CD4-positive, alpha-beta T cell treated with Interleukin-4 for 4 hours (primary cell): ENCODE results near the gene CD68.
A peak's percentile ranks its signal among the peaks of the same experiment; 100 is the strongest.
"Not testable (repeated sequence)": the region's sequence is repeated elsewhere in the genome, so short reads cannot be mapped to it uniquely, and the experiment has no call there.

Experiments
- DNase-seq: peaks from one replicate; pipeline ENCODE4 v3.0.0-alpha.2; 2020

Gene CD68

DNA sequence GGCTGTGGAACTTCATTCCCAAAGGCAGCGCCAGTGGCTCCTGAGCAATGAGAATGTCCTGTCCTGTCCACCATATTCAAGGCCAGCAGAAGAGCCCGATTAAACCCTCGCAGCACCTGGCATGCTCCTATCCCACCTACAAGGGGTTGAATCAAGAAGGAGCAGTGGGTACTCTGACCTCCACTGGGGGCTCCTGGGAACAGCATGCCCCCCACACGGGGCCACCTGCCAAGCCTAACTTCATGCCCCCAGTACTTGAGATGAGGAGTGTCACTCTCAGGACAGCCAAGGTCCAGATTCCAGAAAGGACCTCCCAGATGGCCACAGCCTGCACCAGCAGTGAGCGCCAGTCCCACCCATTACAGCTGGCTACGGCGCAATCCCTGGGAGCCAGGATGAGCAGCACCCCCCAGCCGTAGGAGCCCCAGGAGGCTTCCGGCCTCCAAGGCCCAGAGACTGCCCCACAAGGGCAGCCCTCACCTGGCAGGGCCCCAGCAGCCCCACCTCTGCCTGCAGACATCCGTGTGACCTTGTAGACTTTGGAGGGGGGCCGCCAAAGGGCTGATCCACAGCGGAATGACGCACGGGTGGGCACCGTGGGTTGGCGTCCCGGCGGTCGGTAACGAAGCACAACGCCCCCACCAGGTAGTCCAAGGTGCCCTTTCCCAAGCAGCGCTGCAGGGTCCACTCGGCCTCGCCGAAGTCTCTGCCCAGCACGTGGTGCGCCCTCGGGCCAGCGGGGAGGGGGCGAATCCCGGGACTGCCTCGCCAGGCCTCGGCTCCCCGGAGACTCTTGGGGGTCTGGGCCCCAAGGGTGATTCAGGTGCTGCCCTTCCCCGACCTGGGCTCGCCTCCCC is 3.2 kb downstream of the CD68 start:
- no peak for DNase-seq

DNA sequence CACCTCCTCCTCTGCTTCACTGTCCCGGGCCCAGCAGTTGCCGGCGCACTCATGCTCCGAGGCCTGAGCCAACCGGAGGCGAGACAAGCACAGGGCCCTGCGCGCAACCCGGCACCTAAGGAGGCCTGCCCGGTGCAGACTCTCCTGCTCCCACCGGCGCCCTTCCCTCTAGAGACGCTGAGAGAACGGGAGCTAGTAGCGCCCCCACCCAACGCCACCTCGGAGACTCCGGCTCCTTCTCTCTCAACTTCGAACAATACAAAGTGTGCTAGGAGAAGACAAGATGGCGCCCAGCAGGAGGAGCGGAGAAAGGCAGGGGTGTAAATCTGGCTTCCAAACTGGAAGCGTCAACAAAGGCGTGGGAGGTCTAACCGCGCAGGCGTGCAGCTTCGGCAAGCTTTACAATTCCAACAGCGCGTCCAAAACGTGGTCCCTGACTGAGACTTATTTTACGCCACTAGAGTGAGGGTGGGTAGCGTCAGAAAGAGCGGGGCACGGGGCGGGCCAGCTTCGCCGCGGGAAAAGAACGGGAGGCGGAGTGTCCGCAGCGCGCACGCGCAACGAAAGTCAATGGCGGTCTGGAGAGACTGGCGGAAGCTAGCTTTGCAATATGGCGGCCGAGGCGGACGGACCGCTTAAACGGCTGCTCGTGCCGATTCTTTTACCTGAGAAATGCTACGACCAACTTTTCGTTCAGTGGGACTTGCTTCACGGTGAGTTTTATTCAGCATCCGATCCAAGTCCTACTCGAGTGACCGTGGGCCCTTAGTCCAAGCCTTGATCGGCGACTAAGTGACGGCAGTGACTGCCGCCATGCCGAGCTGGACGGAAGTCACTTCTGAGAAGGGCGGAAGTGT is 4.0 kb downstream of the CD68 start, which contains the start of gene MPDU1:
TSS of gene MPDU1 (plus strand) at position 600 of the 857 bp plus-strand sequence. CDS start at position 611, 11 bp downstream.
- peak; percentile 96 for DNase-seq

DNA sequence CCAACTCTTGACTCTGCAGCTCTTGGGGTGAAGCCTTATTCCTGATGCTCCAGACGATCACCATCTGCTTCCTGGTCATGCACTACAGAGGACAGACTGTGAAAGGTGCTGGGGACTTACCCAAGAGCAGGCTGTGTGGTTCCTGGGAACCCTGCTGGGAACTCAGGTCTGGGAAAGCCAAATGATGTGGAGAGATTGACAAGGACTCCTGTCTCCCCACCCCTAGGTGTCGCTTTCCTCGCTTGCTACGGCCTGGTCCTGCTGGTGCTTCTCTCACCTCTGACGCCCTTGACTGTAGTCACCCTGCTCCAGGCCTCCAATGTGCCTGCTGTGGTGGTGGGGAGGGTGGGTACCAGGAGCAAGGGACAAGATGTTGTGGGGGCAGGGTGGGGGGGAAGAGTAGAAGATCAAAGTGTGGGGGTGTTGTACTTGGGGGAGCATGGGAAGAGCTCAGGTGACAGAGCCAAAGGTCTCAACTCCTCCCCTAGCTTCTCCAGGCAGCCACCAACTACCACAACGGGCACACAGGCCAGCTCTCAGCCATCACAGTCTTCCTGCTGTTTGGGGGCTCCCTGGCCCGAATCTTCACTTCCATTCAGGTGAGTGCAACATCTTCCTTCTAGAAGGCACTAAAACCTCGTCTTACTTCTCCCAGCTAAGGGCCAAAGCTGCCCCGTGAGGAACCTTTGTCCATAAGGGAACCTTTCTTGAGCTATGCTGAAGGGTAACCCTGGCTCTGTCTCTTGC is 7.4 kb downstream of the CD68 start:
- DNase-seq, result no peak

DNA sequence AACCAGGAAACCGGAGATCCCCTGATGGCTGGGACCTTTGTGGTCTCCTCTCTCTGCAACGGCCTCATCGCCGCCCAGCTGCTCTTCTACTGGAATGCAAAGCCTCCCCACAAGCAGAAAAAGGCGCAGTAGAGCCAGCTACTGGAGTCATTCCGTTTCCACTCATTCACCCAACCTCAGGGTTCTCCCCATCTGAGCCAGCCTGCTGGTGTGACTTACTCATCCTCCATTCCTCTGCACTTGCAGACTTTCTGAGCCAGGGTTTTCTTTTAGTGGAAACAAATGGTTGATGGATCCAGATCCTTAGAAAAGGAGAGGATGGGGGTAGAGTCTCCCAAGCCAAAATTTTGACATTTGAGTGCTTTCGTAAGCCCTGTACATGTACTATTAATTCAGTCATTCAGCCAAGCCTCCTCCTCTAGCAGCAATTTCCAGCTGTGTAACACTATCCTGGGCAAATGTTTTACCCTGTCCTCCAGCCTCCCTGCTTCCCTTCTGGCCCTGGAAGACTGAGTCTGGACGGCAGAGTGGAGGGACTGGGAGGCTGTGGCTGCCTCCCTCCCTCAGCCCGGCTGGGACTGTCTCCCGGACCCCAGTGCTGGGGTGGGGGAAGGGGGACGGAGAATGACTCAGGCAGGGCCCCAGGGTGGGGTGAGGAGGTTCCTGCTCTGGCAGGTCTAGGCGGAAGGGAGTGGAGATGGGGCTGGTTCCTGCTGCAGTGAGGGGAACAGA is 8.1 kb downstream of the CD68 start:
- DNase-seq, result no peak

DNA sequence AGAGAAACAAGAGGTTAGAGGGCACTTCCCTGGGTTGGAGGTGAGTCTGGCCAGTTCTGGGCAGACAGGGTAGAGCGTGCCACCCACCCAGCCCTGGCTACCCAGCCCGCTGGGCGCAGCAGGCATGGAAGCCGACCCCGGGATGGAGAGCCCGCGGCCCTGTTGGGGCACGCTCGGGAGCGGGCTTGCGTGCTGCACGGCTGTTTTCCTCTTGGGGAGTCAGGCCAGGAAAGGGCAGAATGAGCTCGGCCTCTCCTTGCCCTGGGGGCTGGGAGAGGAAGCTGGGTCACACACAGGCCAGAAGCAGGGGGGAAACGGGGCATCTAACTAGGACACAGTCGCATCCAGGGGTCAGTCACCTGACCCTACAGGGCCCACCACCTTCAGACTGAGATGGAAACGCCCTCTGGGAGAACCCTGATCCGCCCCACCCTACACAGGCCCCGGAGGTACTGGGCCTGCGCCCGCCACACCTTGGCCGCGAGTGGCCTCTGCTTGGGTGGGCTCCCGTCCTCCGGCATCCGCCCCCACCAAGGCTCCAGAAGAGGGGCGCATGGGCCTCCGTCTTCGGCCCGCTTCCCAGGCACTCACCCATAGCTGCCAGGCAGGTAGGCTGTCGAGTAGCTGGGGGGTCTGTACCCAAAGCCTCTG is 9.2 kb downstream of the CD68 start:
- no peak for DNase-seq

DNA sequence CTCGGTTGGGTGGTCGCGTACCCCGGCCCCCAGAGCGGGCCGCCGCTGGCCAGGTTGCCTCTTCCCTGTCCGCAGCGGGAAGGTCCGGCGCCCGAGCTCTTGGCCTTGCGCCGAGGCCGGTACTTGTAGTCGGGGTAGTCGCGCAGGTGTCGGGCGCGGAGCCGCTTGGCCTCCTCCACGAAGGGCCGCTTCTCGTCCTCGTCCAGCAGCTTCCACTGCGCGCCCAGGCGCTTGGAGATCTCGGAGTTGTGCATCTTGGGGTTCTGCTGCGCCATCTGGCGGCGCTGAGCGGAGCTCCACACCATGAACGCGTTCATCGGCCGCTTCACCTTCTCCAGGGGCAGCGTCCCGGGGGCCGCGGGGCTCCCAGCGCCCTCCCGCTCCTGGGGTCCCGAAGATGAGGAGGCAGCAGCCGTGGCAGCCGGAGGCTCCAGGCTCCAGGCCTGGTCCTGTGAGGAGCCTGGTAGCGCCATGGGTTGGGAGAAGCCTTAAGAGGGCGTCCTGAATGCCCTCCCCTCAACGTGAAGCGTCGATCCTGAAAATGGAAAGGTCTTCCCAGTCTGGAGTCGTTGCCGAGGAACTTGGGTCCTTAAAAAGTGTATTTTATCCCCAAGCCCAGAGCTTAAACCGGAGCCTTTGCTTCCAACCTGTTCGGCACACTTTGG is 9.9 kb downstream of the CD68 start:
- DNase-seq, result peak; percentile 59

DNA sequence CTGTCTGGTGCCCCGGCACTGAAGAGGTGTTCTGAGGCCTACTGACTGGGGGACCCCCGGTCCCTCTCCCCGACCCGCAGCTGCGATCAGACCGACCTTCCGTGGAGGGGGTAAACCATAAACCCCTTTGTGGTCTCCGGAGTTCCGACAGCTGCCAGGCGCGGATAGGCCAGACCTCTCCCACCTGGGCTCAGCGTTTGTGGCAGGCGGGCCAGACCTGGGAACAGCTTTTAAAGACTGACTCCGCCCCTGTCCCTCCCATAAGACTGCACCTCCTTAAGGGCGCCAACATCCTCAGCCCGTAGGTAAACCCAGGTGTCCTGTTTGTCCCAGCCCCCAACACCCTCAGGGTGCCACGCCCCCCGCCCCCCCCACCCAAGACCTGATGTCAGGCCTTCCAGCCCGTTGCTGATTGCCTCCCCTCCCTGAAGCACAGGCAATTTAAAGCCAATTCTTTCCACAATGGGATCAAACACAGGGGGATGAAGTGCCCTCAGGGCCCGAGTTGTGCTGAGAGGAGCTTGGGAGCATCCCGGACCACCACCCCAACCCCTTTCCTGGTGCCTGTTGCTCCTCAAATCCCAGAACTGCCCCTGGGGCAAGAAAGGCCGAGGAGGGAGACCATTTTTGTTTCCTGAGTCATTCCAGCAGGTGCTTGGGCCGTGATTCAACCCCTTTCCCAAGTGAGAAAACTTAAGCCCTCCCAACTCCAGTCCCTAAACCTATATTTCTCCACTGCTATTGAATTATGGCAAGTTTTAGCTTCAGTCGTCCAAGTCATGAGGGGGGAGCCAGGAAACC is 10.7 kb downstream of the CD68 start, which contains the start of gene SOX15:
TSS of gene SOX15 (minus strand) at position 204 of the 801 bp plus-strand sequence. CDS start 418 bp downstream, outside the sequence.
- DNase-seq, result no peak

DNA sequence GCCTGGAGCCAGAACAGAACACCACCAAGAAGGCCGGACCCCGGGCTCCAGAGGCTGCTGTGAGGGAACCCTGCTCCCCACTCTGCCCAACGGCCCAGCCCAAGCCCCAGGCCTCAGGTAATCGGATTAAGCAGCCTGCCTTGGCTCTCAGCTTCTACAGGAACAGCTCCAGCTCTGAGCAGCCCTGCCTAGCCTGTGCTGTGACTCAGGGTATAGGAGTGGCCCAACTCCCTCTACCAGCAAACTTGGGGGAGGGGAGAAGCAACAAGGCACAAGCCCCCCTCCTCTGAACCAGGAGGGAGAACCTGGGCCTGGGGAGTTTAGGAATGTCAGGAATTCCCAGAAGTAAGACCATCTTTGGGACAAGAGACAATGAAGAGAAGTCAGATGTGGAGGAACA is 11.3 kb downstream of the CD68 start:
- no peak for DNase-seq

DNA sequence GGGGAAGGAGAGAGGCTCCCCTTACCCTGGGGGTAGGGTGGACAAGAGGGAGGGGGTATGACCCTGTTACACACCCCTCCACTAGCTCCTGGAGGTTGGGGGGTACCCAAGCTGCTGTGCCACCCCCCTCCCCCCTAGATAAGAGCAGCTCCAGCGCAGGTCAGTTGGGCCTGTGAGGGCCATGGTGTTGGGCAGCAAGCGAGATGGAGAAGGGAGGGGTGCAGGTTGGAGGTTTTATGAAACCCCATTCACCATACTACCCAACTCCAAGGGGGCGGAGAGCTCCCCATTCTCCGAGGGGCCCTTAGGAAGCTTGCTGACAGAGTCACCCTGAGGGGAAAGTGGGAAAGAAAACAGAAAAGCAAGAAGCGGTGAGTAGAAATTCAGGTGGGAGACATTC is 12.2 kb downstream of the CD68 start:
- no peak for DNase-seq

DNA sequence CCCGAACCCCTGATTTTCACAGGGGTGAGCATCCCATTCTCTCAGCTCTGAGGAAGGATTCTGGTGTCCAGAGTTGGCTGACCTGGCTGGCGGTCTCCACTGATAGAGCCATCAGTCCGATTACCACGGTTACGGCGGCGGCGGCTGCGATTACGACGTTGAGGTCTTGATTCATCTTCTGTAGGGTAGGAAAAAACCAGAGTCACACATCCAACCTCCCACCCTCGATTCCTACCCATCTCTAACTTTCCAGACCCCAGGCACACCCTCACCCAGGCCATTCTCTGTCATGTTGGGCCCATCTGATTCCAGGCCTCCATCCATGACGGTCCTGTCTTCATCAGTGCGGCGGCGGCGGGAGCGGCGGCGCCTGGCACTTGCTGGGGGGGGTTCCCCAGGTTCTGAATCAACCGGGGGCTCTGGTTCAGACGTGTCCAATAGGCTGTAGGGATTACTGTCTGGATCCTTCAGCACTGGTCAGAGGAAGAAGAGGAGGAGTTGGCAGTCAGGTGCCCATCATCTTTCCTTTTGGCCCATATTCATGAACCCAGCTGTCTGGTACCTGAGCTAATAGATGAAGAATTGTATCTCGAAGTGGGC is 13.1 kb downstream of the CD68 start:
- no peak for DNase-seq

DNA sequence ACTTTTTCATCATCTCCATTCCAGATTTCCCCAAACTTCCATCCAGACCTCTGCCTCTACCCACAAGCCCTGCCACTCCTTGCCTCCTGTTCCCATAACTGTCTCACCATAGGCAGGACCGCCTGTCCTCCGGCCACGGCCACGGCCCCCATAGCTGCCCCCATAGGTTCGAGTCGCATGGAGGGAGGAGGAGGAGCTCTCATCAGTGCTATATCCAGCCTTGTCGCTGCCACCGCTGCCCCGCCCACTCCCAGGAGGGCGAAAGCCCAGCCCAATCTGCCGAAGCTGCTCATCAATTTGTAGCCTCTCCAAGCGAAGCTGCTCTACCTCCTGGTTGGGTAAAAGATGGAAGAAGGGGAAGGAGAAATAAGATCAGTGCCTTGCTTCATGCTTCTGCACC is 13.9 kb downstream of the CD68 start:
- no peak for DNase-seq

DNA sequence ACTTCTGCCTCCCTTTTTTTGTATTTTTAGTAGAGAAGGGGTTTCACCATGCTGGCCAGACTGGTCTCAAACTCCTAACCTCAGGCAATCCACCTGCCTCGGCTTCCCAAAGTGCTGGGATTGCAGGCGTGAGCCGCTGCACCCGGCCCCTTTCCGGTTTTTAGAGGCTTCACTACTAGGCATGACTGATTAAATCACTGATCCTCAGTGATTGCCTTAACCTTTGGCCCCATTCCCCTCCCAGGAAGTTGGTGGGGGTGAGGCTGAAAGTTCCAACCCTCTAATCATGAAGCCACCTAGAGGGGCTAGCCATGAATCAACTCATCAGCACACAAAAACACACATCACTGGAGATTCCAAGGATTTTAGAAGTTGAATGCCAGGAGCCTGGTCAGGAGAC is 18.1 kb downstream of the CD68 start:
- not testable (repeated sequence) for DNase-seq

DNA sequence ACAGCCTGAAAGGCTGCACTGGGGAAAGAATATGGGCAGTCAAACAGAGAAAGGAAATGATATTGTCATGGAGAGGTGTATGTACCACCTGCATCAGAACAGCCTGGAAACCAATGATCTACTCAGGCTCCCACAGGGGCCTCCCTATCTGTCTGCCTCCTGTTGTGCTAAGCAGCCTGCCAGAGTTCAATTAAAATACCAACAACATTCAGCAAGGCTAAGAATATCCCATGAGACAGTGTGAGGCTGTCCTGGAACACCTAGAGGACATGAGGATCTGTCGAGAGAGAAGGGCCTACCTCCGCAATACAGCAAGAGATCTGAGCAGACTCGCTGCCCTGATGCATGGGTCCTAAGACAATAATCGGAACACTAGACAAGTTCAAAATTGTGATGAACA is 26.8 kb downstream of the CD68 start:
- no peak for DNase-seq

DNA sequence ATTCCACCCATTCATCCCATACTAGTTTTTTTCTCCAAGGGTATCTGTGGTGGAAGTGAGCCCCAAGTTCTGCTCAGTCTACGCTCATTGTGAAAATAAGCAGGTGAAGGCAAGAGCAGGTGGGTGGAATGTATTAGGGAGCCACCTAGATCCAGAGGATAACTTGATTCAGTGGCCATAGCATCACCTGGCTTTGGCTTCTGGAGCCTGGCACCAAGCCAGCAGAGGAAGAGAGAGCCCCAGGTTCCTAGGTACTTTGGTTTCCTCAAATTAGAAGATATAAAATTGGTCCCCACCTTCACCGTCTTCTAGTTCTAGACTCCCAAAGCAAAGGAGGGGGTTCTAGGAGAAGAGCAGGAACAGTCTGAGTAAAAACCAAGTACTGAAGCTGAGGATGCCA is 31.2 kb downstream of the CD68 start:
- no peak for DNase-seq

DNA sequence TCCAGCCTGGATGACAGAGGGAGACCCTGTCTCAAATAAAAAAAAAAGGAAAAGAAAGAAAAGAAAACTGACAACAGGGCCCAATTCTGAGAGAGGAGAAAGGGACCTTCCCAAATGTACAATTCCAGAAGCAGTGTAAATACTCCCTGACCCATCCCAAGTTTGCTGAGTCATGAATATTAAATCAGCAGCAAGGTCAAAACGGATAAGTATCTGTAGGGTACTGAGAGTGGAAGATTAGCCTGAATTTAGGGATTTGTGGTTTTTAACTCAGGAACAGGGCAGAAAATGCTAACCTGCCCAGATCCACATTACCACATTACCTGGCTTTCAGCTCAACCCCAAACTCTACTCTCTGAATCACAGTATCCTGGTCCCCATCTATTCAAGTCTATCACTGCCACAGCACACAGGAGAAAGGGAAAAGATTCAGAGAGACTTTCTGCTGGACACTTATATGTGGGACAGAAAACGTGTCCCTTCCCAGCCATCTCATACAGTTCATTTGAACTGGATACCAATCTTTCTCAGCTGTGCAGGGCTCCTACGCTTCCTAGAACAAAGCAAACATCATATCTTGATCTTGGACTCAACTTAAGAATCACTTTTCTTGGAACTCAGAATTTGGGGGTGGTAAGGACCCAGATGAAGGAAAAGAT is 32.3 kb downstream of the CD68 start:
- no peak for DNase-seq

DNA sequence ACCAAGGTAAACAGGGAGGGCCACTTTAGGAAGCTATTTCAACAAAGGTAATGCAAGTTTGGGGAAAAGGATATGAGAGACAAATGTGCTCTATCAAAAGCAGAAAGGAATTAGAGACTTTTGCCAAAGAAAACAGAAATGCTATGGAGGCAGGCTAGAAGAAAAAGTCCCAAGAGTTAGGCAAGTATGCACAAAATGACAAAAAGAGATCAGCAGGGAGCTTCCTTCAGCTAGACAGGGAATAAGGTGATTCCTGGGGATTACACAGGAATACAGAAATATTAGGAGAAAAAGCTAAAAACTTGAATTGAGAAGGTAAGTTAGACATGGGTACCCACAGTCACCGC is 32.8 kb downstream of the CD68 start:
- no peak for DNase-seq

DNA sequence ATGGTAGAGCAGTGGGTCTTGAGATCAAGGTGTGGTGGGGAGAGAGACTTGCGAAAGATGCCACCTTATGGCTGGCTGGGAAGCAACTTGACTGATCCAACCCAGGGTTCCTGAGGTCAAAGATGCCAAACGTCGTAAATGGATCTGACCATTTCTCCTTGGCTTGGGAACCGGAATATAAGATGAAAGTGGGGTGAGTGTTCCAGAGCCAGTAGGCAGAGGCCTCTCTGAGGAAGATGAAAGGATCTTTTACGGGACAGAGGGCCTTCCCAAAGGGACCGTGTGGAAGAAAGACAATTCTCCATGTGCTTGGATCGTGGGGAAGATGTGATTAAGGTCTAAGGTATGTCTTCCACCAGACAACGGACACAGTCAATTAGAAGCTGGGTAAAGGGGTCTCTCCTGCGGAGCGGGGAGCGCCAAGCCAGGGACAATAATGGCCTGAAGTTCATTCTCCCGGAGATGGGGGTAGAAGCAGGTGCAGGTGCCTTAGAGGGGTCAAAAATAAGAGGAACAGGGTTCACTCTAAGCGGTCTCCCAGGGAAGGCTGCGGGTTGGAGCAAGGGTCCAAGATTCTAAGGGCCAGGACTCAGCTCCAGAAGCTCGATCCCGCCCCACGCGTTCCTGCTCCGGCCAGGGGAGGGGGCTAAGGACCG is 34.5 kb downstream of the CD68 start:
- DNase-seq, result no peak

DNA sequence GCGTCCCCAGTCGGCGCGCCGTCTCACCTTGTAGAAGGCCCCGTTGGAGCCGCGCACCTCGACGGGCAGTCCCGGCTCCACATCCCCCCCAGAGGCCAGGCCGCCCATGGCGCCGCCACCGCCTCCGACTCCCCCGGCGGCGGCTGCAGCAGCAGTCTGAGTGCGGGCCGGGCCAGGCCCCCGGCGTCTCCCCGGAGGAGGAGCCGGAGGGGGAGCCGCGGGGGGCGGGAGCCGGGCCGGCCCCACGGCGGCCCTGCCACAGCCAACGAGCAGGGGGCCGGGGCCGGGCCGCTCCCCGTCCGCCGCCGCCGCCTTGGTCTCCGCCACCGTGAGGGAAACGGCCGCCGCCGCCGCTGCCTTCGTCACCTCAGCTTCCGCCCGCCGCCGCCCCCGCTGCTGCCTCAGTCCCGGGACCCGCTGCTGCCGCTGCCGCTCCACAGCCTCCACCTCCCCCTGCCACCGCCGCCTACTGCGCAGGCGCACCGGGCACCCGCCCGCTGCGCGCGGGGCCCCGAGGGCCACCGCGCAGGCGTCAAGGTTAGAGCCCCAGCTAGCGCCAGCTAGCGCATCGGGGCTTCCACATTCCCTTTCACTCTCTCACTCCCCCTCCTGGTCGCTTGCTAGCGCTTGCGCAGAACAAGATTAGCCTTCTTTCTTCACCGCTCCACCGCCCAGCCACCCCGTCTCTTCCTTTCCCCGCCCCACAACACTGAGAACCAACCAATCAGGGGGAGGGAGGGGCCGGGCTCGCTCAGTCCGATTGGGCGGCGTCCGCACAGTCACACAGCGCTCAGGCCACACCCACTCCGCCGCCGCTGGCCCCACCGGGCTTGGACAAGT is 35.2 kb downstream of the CD68 start, which contains the start of gene FXR2:
TSS of gene FXR2 (minus strand) at position 473 of the 840 bp plus-strand sequence. CDS start at position 108, 365 bp downstream.
- peak; percentile 100 for DNase-seq
